Smooth muscle cell (in vitro differentiated cells): Measurements from ENCODE around the gene WDFY3. TPM values are rescaled to one million over a fixed set of nuclear protein-coding genes. Genes with fewer than 3 reads are reported as not detected.

ENCODE experiments used
- DNase-seq: peaks from one replicate; lab custom pipeline; 2025; ENCODE audit not compliant: unreplicated experiment; lab: John Stamatoyannopoulos, UW
- H2AFZ ChIP-seq: fragments of 200-600 bp; sonication (generic); 2 replicates; pipeline ENCODE4 v1.6.0; 2016; ENCODE audit warnings: antibody characterized with exemption, low read depth, mild to moderate bottlenecking
- H3F3A ChIP-seq: fragments of 200-600 bp; sonication (generic); 2 replicates; pipeline ENCODE4 v1.6.0; 2017; ENCODE audit warnings: antibody characterized with exemption, low read depth
- H3K27ac ChIP-seq: fragments of 200-600 bp; sonication (generic); 2 replicates; pipeline ENCODE4 v1.5.1; 2016; ENCODE audit warnings: low read depth, mild to moderate bottlenecking
- H3K27me3 ChIP-seq: fragments of 200-600 bp; sonication (generic); 2 replicates; pipeline ENCODE4 v1.6.1; 2016; ENCODE audit warnings: low read depth, mild to moderate bottlenecking
- H3K36me3 ChIP-seq: fragments of 200-600 bp; sonication (generic); 2 replicates; pipeline ENCODE4 v1.5.1; 2016; ENCODE audit warnings: low read depth
- H3K4me1 ChIP-seq: fragments of 200-600 bp; sonication (generic); 2 replicates; pipeline ENCODE4 v1.5.1; 2016; ENCODE audit warnings: low read depth
- H3K4me2 ChIP-seq: fragments of 200-600 bp; sonication (generic); 2 replicates; pipeline ENCODE4 v1.6.0; 2016; ENCODE audit warnings: mild to moderate bottlenecking
- H3K4me3 ChIP-seq: fragments of 200-600 bp; sonication (generic); 2 replicates; pipeline ENCODE4 v1.5.1; 2016; ENCODE audit warnings: mild to moderate bottlenecking
- H3K79me2 ChIP-seq: fragments of 200-600 bp; sonication (generic); 2 replicates; pipeline ENCODE4 v1.6.0; 2016; ENCODE audit warnings: low read depth, mild to moderate bottlenecking
- H3K9ac ChIP-seq: fragments of 200-600 bp; sonication (generic); 2 replicates; pipeline ENCODE4 v1.6.0; 2016; ENCODE audit warnings: low read depth
- H3K9me3 ChIP-seq: fragments of 200-600 bp; sonication (generic); replicated peaks from 2 replicates; pipeline ENCODE4 v1.5.1; 2016; ENCODE audit warnings: low read depth
- H4K20me1 ChIP-seq: fragments of 200-600 bp; sonication (generic); 2 replicates; pipeline ENCODE4 v1.6.0; 2016; ENCODE audit warnings: low read depth
- CTCF ChIP-seq: fragments of 200-600 bp; sonication (generic); IDR thresholded peaks from 2 replicates; pipeline ENCODE4 v1.5.1; 2017; ENCODE audit warnings: borderline replicate concordance, mild to moderate bottlenecking, antibody characterized with exemption; ENCODE audit not compliant: insufficient read depth, poor library complexity, severe bottlenecking
- WGBS: methylation state at CpG from one replicate; pipeline ENCODE4 v1.1.7; 2016; ENCODE audit warnings: low lambda C conversion rate; 5-methylcytosine and 5-hydroxymethylcytosine counted together
- polyA plus RNA-seq: library from polyadenylated mRNA; unstranded; fragments of >200 nt; fragmentation: Nextera tagmentation; extraction: Ambion mirVana; gene quantifications from 2 replicates; pipeline ENCODE4 v1.2.1, GENCODE V29; 2016
- total RNA-seq: library from RNA; depleted of rRNA; stranded (reverse); fragments of >200 nt; gene quantifications from 2 replicates; pipeline ENCODE4 v1.2.3, GENCODE V29; 2014

The WDFY3 gene
- total and polyA plus RNA-seq, 2 experiments from 2014 or later = 4.0 to 63.9 TPM

GRCh38 chr4:84699001-84699671 lies 267.4 kb downstream of the WDFY3 start:
- Histone ChIP-seq H3K4me2 (no peak overlapping the region), H3K79me2 (no peaks in the 10 kb centered on the region), H2AFZ (no peak overlapping the region), H3F3A (peaks cover 10% of the 10 kb centered on the region), H3K27ac (peak overlapping the region; percentile 39), H3K36me3 (peaks cover 23% of the 10 kb centered on the region), H3K27me3 (no peaks in the 10 kb centered on the region), H3K4me3 (no peak overlapping the region), H3K9me3 (no peaks in the 10 kb centered on the region), H4K20me1 (no peaks in the 10 kb centered on the region), H3K4me1 (peaks cover 10% of the 10 kb centered on the region), H3K9ac (no peak overlapping the region)
- WGBS = 93% methylated on average over 6 of the region's 6 CpGs
- DNase-seq = no peak
- no peak for TF ChIP-seq CTCF

- no peak for TF ChIP-seq CTCF
Measured at GRCh38 chr4:84697615-84698201, 268.8 kb downstream of the WDFY3 start.

GRCh38 chr4:84697159-84697558 lies 269.3 kb downstream of the WDFY3 start:
- H3K4me1 ChIP-seq = peaks cover 10% of the 10 kb centered on the region
- H3K36me3 ChIP-seq = peaks cover 10% of the 10 kb centered on the region
- H3K27me3 ChIP-seq = no peaks in the 10 kb centered on the region
- H3K9ac ChIP-seq = peak overlapping the region; percentile 12
- H3K9me3 ChIP-seq = no peaks in the 10 kb centered on the region
- DNase-seq = no peak
- H3F3A ChIP-seq = peaks cover 14% of the 10 kb centered on the region
- WGBS = 74% methylated on average over 2 of the region's 2 CpGs
- no peak for TF ChIP-seq CTCF
- H2AFZ ChIP-seq = no peak overlapping the region
- peak overlapping the region; percentile 42 for H3K4me2 ChIP-seq
- no peak overlapping the region for H3K4me3 ChIP-seq
- H3K79me2 ChIP-seq = no peaks in the 10 kb centered on the region
- H4K20me1 ChIP-seq = no peaks in the 10 kb centered on the region
- H3K27ac ChIP-seq = peak overlapping the region; percentile 71

More at GRCh38 chr4:84697615-84698201, 268.8 kb downstream of the WDFY3 start:
- 61% methylated on average over 4 of the region's 4 CpGs for WGBS
- Histone ChIP-seq H3F3A (peaks cover 10% of the 10 kb centered on the region), H3K9ac (peak overlapping the region; percentile 12), H4K20me1 (no peaks in the 10 kb centered on the region), H2AFZ (no peak overlapping the region), H3K4me1 (peaks cover 10% of the 10 kb centered on the region), H3K9me3 (no peaks in the 10 kb centered on the region), H3K79me2 (no peaks in the 10 kb centered on the region), H3K27ac (peak overlapping the region; percentile 71), H3K4me3 (no peak overlapping the region), H3K27me3 (no peaks in the 10 kb centered on the region), H3K36me3 (peaks cover 10% of the 10 kb centered on the region), H3K4me2 (peak overlapping the region; percentile 42)
- no peak for DNase-seq
